HCT116 (cell line): ENCODE measurements around the gene SYCE3. TPM values are rescaled to one million over a fixed set of nuclear protein-coding genes. Genes with fewer than 3 reads are reported as not detected.

Experiments
- ATAC-seq: fragments of 200-7000 bp; cut with Tn5 transposase; 2 replicates; pipeline ENCODE4 v1.9.1; 2020; ENCODE audit warnings: mild to moderate bottlenecking, moderate library complexity
- BruUV-seq: library from RNA; stranded (reverse); fragments of 400-500 nt; replicated peaks from 2 replicates; lab custom pipeline; 2021; lab: Mats Ljungman, UMichigan
- CTCF ChIA-PET: fragments of 300-600 bp; sonication (Branson Sonifier 250); formaldehyde crosslinking; loops from one replicate; lab custom pipeline; 2021; ENCODE audit warnings: antibody characterized with exemption; lab: Charles Lee
- POLR2A ChIA-PET: fragments of 300-600, 350-600 bp; sonication (Branson Sonifier 250); formaldehyde crosslinking; loops from one replicate; lab custom pipeline; 2021; ENCODE audit warnings: antibody characterized with exemption; lab: Charles Lee
- RAD21 ChIA-PET, 2 experiments: fragments of 300-600 bp; sonication (Branson Sonifier 250); formaldehyde crosslinking; loops; one replicate each; lab custom pipeline; 2023; ENCODE audit warnings: low total read pairs in 2 of 2; ENCODE audit not compliant: uncharacterized antibody in 2 of 2, unreplicated experiment in 2 of 2, low non-redundant PET in 1 of 2; lab: Charles Lee
- DNase-seq: peaks from one replicate; pipeline ENCODE4 v3.0.0-alpha.2; 2010; ENCODE audit warnings: low read depth, low spot score
- H2AFZ ChIP-seq: fragments of 200-600 bp; shearing (Covaris generic), sonication (generic); 2 replicates; pipeline ENCODE4 v1.6.1; 2017; ENCODE audit warnings: low read depth, mixed run types, mixed read lengths, antibody characterized with exemption, low read length; ENCODE audit not compliant: poor library complexity, severe bottlenecking
- H3K27ac ChIP-seq: 2 replicates; pipeline ENCODE4 v1.5.1; 2012; ENCODE audit warnings: low read depth, low read length
- H3K27me3 ChIP-seq: fragments of 200-600 bp; sonication (generic); 2 replicates; pipeline ENCODE4 v1.6.1; 2016; ENCODE audit warnings: mixed run types, low read length, mixed read lengths; ENCODE audit not compliant: insufficient read depth
- H3K36me3 ChIP-seq, 2 experiments: fragments of 200-500 bp in 1 of 2; fragments of 200-600 bp in 1 of 2; sonication (Bioruptor generic) in 1 of 2; sonication (generic) in 1 of 2; 2 replicates each; pipeline versions ENCODE4 v1.5.1 to v1.6.1; 2014 to 2016; ENCODE audit warnings: low read length in 2 of 2, inconsistent platforms in 1 of 2, mixed read lengths in 1 of 2, mixed run types in 1 of 2; ENCODE audit not compliant: insufficient read depth in 2 of 2, control insufficient read depth in 1 of 2
- H3K4me1 ChIP-seq, 2 experiments: fragments of 200-600 bp in 1 of 2; sonication (generic) in 1 of 2; 2 replicates each; pipeline versions ENCODE4 v1.5.1 to v1.6.1; 2012 to 2017; ENCODE audit warnings: low read length in 2 of 2, inconsistent platforms in 1 of 2, mild to moderate bottlenecking in 1 of 2, mixed read lengths in 1 of 2, mixed run types in 1 of 2, moderate library complexity in 1 of 2; ENCODE audit not compliant: insufficient read depth in 2 of 2, control insufficient read depth in 1 of 2
- H3K4me2 ChIP-seq: fragments of 200-600 bp; sonication (generic); 2 replicates; pipeline ENCODE4 v1.6.1; 2017; ENCODE audit warnings: mixed run types, low read length, mixed read lengths
- H3K4me3 ChIP-seq, 2 experiments: fragments of 200-600 bp in 1 of 2; sonication (generic) in 1 of 2; replicated peaks in 1 of 2; 2 replicates each; pipeline ENCODE4 v1.5.1; 2011 to 2016; ENCODE audit warnings: low read length in 2 of 2, control low read depth in 1 of 2, low read depth in 1 of 2, mild to moderate bottlenecking in 1 of 2, mixed read lengths in 1 of 2, mixed run types in 1 of 2
- H3K79me2 ChIP-seq: fragments of 200-600 bp; sonication (generic); 2 replicates; pipeline ENCODE4 v1.6.1; 2017; ENCODE audit warnings: mild to moderate bottlenecking, mixed run types, low read length, moderate library complexity, mixed read lengths; ENCODE audit not compliant: insufficient read depth
- H3K9ac ChIP-seq: fragments of 200-600 bp; sonication (generic); 2 replicates; pipeline ENCODE4 v1.6.1; 2016; ENCODE audit warnings: low read length, mixed read lengths
- H3K9me2 ChIP-seq: fragments of 200-600 bp; sonication (generic), shearing (Covaris generic); 2 replicates; pipeline ENCODE4 v1.6.1; 2017; ENCODE audit warnings: mixed run types, mild to moderate bottlenecking, moderate library complexity; ENCODE audit not compliant: insufficient read depth
- H3K9me3 ChIP-seq, 2 experiments: fragments of 200-500 bp in 1 of 2; fragments of 200-600 bp in 1 of 2; sonication (Bioruptor generic) in 1 of 2; sonication (generic) in 1 of 2; 2 replicates each; pipeline ENCODE4 v1.6.1; 2014 to 2017; ENCODE audit warnings: low read length in 2 of 2, mixed read lengths in 2 of 2, inconsistent platforms in 1 of 2, low read depth in 1 of 2, mild to moderate bottlenecking in 1 of 2, mixed run types in 1 of 2, moderate library complexity in 1 of 2; ENCODE audit not compliant: control insufficient read depth in 1 of 2, insufficient read depth in 1 of 2
- H4K20me1 ChIP-seq: fragments of 200-600 bp; sonication (generic), shearing (Covaris generic); 2 replicates; pipeline ENCODE4 v1.6.1; 2017; ENCODE audit warnings: mixed run types, mild to moderate bottlenecking, moderate library complexity; ENCODE audit not compliant: insufficient read depth
- EZH2phosphoT487 ChIP-seq: fragments of 200-600 bp; IDR thresholded peaks from 2 replicates; pipeline ENCODE4 v1.6.1; 2018; ENCODE audit warnings: antibody characterized with exemption, borderline replicate concordance
- POLR2A ChIP-seq: IDR thresholded peaks from 2 replicates; pipeline ENCODE4 v1.7.0; 2011; ENCODE audit warnings: borderline replicate concordance; ENCODE audit not compliant: insufficient read depth, insufficient read length; ENCODE audit errors: extremely low read depth
- POLR2AphosphoS5 ChIP-seq: IDR thresholded peaks from 2 replicates; pipeline ENCODE4 v1.6.1; 2011; ENCODE audit warnings: mild to moderate bottlenecking, low read depth, low read length, moderate library complexity
- SIN3A ChIP-seq: IDR thresholded peaks from 2 replicates; pipeline ENCODE4 v1.6.1; 2012; ENCODE audit warnings: low read depth
- intact Hi-C: fragments of 100-400 bp; cut with micrococcal nuclease; formaldehyde crosslinking; loops from 2 replicates; pipeline ENCODE4 v1.10.0; 2022
- total RNA-seq: library from RNA; stranded (reverse); gene quantifications from one replicate; pipeline ENCODE4 v1.2.1, GENCODE V29; 2021; ENCODE audit not compliant: unreplicated experiment
- TF ChIP-seq, protein P1 (sequence below): IDR thresholded peaks from 2 replicates; pipeline ENCODE4 v1.6.1; 2012; ENCODE audit warnings: low read depth
- TF ChIP-seq, protein P2 (sequence below): IDR thresholded peaks from 2 replicates; pipeline ENCODE4 v1.6.1; 2012

The SYCE3 gene
- total RNA-seq, 1 experiment from 2014 or later, result not detected

DNA sequence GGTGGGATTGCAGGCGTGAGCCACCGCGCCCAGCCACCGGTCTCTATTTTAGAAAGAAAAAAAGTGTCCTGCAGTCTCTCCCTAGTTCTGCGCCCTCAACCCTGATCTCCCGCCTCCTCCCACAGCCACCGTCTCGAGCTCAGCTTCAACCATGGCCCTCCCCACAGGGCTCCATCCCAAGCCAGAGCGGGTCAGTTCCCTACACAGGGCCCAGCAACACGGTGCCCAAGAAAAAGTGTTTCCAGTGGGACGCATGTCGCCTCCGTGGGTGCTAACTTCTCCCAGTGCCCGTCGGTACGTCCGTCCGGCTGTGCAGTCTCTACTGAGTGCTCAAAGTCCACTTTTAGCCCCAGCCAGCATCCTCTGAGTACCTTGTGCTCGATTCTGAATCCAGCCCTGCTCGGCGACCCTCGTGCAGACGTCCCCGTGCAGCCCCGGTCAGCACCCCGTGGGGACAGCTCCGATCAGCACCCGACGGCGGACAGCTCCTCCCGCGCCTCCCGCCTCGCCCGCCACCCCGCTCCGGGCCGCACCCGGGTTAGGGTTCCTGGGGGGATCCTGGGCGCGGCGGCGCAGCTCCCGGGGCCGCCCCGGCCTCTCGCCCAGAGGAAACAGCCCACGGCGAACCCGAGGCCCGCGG is 37.2 kb upstream of the SYCE3 start:
- H4K20me1 ChIP-seq, result no peaks in the 10 kb centered on the region
- no peak overlapping the region for H3K27ac ChIP-seq
- BruUV-seq, result no TSS peak
- CTCF ChIA-PET, result no interaction called here
- peak overlapping the region; percentile 8 to 16; a peak in 2 of 4 replicates for H3K4me3 ChIP-seq
- TF ChIP-seq SIN3A (peak; percentile 98), POLR2AphosphoS5 (0 out of 2 replicates have a peak, but pooled peaks have one; percentile 19), EZH2phosphoT487 (no peak), POLR2A (no peak)
- TF ChIP-seq, protein P1, sequence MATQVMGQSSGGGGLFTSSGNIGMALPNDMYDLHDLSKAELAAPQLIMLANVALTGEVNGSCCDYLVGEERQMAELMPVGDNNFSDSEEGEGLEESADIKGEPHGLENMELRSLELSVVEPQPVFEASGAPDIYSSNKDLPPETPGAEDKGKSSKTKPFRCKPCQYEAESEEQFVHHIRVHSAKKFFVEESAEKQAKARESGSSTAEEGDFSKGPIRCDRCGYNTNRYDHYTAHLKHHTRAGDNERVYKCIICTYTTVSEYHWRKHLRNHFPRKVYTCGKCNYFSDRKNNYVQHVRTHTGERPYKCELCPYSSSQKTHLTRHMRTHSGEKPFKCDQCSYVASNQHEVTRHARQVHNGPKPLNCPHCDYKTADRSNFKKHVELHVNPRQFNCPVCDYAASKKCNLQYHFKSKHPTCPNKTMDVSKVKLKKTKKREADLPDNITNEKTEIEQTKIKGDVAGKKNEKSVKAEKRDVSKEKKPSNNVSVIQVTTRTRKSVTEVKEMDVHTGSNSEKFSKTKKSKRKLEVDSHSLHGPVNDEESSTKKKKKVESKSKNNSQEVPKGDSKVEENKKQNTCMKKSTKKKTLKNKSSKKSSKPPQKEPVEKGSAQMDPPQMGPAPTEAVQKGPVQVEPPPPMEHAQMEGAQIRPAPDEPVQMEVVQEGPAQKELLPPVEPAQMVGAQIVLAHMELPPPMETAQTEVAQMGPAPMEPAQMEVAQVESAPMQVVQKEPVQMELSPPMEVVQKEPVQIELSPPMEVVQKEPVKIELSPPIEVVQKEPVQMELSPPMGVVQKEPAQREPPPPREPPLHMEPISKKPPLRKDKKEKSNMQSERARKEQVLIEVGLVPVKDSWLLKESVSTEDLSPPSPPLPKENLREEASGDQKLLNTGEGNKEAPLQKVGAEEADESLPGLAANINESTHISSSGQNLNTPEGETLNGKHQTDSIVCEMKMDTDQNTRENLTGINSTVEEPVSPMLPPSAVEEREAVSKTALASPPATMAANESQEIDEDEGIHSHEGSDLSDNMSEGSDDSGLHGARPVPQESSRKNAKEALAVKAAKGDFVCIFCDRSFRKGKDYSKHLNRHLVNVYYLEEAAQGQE, result peak; percentile 95
- TF ChIP-seq, protein P2, sequence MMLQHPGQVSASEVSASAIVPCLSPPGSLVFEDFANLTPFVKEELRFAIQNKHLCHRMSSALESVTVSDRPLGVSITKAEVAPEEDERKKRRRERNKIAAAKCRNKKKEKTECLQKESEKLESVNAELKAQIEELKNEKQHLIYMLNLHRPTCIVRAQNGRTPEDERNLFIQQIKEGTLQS, result no peak
- H3K27me3 ChIP-seq, result no peaks in the 10 kb centered on the region
- intact Hi-C loops, result no loop called here
- ATAC-seq (peak; percentile 85), DNase-seq (no peak)
- RAD21 ChIA-PET, result no interaction called here
- peak overlapping the region; percentile 53 for H3K4me2 ChIP-seq
- H3K9ac ChIP-seq, result no peak overlapping the region
- peaks cover 0 to 10% of the 10 kb centered on the region in 2 experiments; a peak in 1 of 4 replicates for H3K4me1 ChIP-seq
- no peaks in the 10 kb centered on the region for H3K9me2 ChIP-seq
- no peaks in the 10 kb centered on the region for H3K36me3 ChIP-seq
- POLR2A ChIA-PET, result no interaction called here
- H2AFZ ChIP-seq, result no peak overlapping the region
- H3K9me3 ChIP-seq, result no peaks in the 10 kb centered on the region
- no peaks in the 10 kb centered on the region for H3K79me2 ChIP-seq
